ENCODE data around the gene NXPH2. TPM values are rescaled to one million over a fixed set of nuclear protein-coding genes. Genes with fewer than 3 reads are reported as not detected.

The NXPH2 gene
- total and polyA plus RNA-seq, 9 donors: 0.67 to 10.0 (median 2.5) TPM

DNA sequence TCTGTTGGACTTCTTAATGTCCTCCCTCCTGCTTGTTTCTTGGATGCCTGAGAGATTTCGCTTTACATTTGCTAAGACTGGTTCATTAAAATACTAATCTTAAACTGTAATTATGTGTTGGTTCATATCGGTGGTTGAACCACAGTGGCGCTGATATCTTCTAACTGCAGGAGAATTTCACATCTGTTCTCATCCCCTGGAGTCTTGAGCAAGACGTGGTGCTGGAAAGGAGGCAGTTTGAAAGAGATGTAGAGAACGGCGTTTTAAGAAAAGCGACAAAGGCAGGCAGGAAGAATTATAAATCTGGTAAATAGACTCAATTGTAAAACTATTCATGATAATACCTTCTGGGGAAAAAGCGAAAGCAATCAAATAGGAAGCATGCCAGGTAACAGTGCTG, 79.5 kb downstream of the NXPH2 start:
- WGBS, 3 donors: 34 to 54% (median 50%) methylated on average over 8 of the region's 8 CpGs
- intact Hi-C loops (cut with DNase I): no loop called here
- DNase-seq: no peak
- Histone ChIP-seq H3K36me3 (no peaks in the 10 kb centered on the region), H3K9me3 (no peaks in the 10 kb centered on the region), H3K27ac (no peak overlapping the region), H3K4me3 (no peak overlapping the region), H3K4me1 (ENCODE audit: insufficient read depth) (no peaks in the 10 kb centered on the region), H3K27me3 (no peaks in the 10 kb centered on the region)
- TF ChIP-seq EP300 (IDR thresholded peaks at IDR 0.05): no peak
- no peak for TF ChIP-seq POLR2A (IDR thresholded peaks at IDR 0.05)
- TF ChIP-seq, protein P1, sequence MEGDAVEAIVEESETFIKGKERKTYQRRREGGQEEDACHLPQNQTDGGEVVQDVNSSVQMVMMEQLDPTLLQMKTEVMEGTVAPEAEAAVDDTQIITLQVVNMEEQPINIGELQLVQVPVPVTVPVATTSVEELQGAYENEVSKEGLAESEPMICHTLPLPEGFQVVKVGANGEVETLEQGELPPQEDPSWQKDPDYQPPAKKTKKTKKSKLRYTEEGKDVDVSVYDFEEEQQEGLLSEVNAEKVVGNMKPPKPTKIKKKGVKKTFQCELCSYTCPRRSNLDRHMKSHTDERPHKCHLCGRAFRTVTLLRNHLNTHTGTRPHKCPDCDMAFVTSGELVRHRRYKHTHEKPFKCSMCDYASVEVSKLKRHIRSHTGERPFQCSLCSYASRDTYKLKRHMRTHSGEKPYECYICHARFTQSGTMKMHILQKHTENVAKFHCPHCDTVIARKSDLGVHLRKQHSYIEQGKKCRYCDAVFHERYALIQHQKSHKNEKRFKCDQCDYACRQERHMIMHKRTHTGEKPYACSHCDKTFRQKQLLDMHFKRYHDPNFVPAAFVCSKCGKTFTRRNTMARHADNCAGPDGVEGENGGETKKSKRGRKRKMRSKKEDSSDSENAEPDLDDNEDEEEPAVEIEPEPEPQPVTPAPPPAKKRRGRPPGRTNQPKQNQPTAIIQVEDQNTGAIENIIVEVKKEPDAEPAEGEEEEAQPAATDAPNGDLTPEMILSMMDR (IDR thresholded peaks at IDR 0.05): no peak

DNA sequence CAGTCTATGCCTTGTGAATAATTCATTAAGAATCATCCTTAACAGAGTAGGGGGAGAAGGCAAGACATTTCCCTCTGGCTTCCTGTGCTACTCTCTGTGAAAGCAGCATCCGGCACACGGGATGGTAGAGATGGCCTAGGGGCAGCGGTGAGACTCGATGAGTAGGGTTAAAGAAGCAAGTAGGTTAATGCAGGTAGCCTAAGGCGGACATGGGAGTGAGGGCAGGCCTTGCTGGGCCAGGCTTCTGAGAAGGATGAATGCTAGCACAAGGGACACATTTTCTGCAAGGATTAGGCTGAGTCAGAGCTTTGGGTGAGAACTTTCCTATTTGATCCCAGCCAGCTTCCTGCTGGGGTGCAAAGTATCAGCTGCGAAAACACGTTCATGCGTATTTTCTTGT, 80.8 kb downstream of the NXPH2 start:
- intact Hi-C loops (cut with DNase I): no loop called here
- no peaks in the 10 kb centered on the region for H3K36me3 ChIP-seq

DNA sequence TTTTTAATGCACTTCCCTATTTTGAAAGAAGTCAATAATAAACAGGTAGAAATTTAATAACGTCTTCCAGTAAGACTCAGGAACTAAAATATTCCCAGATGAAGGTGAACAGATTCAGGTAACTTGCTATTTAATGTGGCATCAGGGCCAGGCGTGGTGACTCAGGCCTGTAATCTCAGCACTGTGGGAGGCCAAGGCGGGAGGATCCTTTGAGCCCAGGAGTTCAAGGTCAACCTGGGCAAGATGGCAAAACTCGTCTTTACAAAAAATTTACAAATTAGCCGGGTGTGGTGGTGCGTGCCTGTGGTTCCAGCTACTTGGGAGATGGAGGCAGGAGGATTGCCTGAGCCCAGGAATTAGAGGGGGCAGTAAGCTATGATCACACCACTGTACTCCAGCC, 81.8 kb downstream of the NXPH2 start:
- TF ChIP-seq, protein P1 (IDR thresholded peaks at IDR 0.05): no peak
- TF ChIP-seq POLR2A (IDR thresholded peaks at IDR 0.05) (no peak), EP300 (IDR thresholded peaks at IDR 0.05) (no peak)
- Histone ChIP-seq H3K27me3 (no peaks in the 10 kb centered on the region), H3K4me1 (ENCODE audit: insufficient read depth) (no peaks in the 10 kb centered on the region), H3K36me3 (no peaks in the 10 kb centered on the region), H3K9me3 (no peaks in the 10 kb centered on the region), H3K27ac (no peak overlapping the region), H3K4me3 (no peak overlapping the region)
- intact Hi-C loops (cut with DNase I): no loop called here
- 81 to 82% (median 82%) methylated on average over 6 of the region's 6 CpGs for WGBS, 3 donors
- DNase-seq: no peak

More for the DNA sequence above, 80.8 kb downstream of the NXPH2 start:
- TF ChIP-seq POLR2A (IDR thresholded peaks at IDR 0.05) (no peak), EP300 (IDR thresholded peaks at IDR 0.05) (no peak)
- TF ChIP-seq, protein P1 (IDR thresholded peaks at IDR 0.05): no peak
- 87 to 90% (median 89%) methylated on average over 8 of the region's 8 CpGs for WGBS, 3 donors
- no peak overlapping the region for H3K27ac ChIP-seq
- no peaks in the 10 kb centered on the region for H3K9me3 ChIP-seq
- no peaks in the 10 kb centered on the region for H3K4me1 ChIP-seq (ENCODE audit: insufficient read depth)
- H3K27me3 ChIP-seq: no peaks in the 10 kb centered on the region
- no peak for DNase-seq
- no peak overlapping the region for H3K4me3 ChIP-seq

DNA sequence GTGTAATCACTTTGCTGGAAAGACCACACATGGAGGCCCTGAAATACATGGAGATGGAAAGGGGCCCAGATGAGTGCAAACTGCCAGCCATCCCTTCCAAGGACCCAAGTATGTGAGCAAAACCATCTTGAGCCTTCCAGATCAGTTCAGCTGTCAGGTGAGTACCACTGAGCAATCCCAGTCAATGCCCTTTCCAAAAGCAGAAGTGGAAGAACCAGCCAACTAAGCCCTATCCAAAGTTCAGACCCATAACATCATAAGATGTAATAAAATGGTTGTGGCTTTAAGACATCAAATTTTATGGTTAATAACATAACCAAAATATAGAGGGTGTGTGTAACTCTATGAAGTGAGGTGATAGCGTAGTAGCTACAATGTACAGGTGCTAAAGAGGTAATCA, 88.5 kb downstream of the NXPH2 start:
- Histone ChIP-seq H3K27ac (no peak overlapping the region), H3K9me3 (no peaks in the 10 kb centered on the region), H3K36me3 (no peaks in the 10 kb centered on the region), H3K4me3 (no peak overlapping the region), H3K27me3 (no peaks in the 10 kb centered on the region), H3K4me1 (ENCODE audit: insufficient read depth) (no peaks in the 10 kb centered on the region)
- no peak for DNase-seq
- WGBS, 3 donors: 97 to 100% (median 97%) methylated on average over 1 of the region's 1 CpG
- no peak for TF ChIP-seq EP300 (IDR thresholded peaks at IDR 0.05)
- TF ChIP-seq POLR2A (IDR thresholded peaks at IDR 0.05): no peak
- TF ChIP-seq, protein P1 (IDR thresholded peaks at IDR 0.05): no peak
- intact Hi-C loops (cut with DNase I): no loop called here

Data from ovary (tissue), 9 donors.